Measurements from ENCODE around the gene LRIG1.

DNA sequence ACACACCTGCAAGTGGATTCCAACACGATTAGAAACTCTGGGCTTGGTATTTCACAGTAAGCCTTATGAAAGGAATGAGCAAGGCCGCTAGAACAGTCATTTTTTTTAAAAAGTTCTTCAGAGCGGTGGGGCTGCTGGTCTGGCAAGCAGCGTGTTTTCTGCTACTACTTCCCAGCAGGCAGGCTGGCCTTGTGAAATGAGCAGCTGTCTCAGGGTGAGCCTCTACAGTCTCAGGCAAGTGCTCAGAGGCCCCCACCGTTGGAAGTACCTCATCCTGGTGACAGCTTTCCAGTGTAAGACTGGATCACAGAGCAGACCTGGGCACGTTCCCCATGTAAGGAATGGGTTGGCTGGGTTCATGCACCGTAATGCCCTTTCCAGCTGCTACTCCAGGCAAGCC lies 119.2 kb downstream of the LRIG1 start:
- TF ChIP-seq, protein P1, sequence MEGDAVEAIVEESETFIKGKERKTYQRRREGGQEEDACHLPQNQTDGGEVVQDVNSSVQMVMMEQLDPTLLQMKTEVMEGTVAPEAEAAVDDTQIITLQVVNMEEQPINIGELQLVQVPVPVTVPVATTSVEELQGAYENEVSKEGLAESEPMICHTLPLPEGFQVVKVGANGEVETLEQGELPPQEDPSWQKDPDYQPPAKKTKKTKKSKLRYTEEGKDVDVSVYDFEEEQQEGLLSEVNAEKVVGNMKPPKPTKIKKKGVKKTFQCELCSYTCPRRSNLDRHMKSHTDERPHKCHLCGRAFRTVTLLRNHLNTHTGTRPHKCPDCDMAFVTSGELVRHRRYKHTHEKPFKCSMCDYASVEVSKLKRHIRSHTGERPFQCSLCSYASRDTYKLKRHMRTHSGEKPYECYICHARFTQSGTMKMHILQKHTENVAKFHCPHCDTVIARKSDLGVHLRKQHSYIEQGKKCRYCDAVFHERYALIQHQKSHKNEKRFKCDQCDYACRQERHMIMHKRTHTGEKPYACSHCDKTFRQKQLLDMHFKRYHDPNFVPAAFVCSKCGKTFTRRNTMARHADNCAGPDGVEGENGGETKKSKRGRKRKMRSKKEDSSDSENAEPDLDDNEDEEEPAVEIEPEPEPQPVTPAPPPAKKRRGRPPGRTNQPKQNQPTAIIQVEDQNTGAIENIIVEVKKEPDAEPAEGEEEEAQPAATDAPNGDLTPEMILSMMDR (IDR thresholded peaks at IDR 0.05; ENCODE audit: low read depth, low read length) = no peak
- TF ChIP-seq EZH2phosphoT487 (IDR thresholded peaks at IDR 0.05; ENCODE audit: low read depth) = no peak

Measured in OCI-LY3 (cell line).